ENCODE measurements around the gene LAMA2.

LAMA2 gene

GRCh38 chr6:129183681-129184301, 300.9 kb downstream of the LAMA2 start:
- no peak for DNase-seq (ENCODE audit: low read depth in 2 of 2)

DNA sequence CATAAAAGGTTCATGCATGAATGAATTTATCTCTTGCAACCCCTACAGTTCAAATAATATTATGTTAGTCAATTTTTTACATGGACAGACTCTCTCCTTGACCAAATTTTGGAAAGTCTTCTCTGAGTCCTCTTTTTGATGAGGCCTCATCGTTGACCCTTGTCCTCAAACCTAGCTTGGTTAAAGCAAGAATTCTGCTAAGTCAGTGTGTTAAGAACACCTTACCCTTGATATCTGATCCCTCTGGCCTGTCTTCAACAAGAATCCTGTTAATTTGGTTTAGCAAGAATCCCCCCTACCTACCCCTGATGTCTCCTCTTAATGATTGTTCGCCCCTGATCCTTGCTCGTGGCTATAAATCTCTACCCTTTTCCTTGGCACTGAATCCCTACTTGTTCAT, 301.4 kb downstream of the LAMA2 start:
- DNase-seq (ENCODE audit: low read depth in 2 of 2) = no peak

DNA sequence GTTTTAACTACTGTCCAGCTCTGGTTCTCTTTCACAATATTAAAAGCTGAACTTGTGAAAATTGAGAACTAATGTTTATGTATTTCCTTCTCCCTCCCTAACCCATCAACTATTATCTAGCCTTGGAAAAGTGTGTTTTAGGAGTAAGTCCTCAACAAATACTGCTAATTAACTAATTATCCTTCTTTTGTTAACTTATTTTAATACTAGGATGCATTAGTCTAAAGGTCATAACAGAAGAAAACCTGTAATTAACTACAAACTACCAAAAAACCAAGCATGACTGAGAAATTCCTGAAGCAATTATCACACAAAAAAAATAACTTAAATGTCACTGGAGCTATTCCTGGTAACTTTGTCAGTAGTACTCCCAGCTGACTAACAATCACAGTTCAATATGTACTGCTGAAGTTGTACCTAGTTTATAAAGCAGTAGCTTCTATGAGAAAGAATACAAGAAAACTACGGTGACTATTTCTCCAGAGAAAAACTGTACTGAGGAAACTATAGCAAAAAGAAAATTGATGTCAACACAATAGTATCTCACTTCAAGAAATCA, 301.9 kb downstream of the LAMA2 start:
- DNase-seq (ENCODE audit: low read depth in 2 of 2) = no peak

- DNase-seq (ENCODE audit: low read depth in 2 of 2) = no peak
Observed at GRCh38 chr6:129186988-129187387, 304.1 kb downstream of the LAMA2 start.

GRCh38 chr6:129188306-129188705, 305.4 kb downstream of the LAMA2 start:
- DNase-seq (ENCODE audit: low read depth in 2 of 2) = no peak

- DNase-seq (ENCODE audit: low read depth in 2 of 2) = no peak
Observed at GRCh38 chr6:129188795-129189194, 305.9 kb downstream of the LAMA2 start.

DNA sequence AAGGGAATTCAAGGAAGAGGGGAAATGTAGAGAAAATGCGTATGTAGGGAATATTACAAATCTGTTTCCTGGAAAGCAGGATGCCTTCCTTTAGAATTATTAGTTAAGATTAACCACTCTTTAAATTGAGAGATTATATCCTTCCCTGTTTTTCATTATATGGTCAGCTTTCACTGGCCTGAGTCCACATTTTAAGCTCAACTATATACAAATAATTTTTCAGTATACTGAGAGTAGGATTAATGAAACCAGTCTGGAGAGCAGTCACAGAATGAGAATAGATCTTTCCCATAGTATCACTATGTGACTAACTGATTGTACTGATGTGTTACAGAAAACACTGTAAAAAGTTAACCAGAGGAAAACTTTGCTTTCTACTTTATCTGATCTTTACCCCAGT, 306.3 kb downstream of the LAMA2 start:
- DNase-seq (ENCODE audit: low read depth in 2 of 2) = no peak

DNA sequence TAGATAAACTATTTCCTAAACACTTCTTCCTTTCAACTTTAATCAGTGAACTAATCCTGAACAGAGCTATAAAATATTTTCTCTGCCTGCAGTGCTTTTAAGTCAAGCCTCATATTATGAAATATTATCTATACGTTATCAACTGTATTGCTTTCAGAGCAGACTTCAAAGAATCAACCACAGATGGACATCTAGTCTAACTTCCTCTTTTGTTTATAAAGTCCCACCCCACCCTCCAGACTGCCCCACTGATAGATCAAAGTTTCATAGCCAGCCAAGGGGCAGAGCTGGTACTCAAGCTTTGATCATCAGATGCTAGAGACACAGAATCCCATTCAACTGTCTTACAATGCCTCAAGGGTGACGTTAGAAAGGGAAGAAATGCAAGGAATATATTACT, 308.3 kb downstream of the LAMA2 start:
- DNase-seq (ENCODE audit: low read depth in 2 of 2) = no peak

- no peak for DNase-seq (ENCODE audit: low read depth in 2 of 2)
Observed at GRCh38 chr6:129192458-129192989, 309.6 kb downstream of the LAMA2 start.

DNA sequence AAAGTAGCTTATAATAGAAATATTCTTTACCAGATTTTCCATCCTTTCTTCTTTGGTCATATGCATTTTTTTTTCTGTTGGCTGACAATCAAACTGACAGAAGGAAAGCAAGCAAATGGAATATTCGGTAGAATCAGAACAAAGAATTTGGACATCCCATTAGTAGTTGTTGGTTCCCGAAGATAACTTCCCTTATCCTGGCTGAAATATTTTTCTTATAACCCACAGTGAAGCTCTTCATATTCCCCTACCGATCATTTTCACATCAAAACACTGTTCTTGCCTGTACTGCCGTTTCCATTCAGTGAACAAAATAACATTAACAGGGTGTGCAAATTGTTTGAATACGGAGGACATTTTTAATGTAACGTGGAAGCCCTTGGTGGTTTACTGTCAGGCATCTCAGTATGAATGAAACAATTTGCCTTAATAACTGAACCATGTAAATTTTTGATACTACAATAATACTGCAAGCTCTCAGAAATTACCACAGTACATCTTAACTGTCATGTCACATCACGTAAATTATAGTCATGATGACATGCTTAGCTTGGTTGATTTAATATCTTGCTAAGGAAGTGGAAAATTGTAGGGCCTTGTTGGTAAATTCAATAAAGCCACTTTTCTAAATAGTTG, 311.5 kb downstream of the LAMA2 start:
- no peak for DNase-seq (ENCODE audit: low read depth in 2 of 2)

- DNase-seq (ENCODE audit: low read depth in 2 of 2) = no peak
Observed at GRCh38 chr6:129195161-129195560, 312.2 kb downstream of the LAMA2 start.

GRCh38 chr6:129195643-129196042, 312.7 kb downstream of the LAMA2 start:
- no peak for DNase-seq (ENCODE audit: low read depth in 2 of 2)

- DNase-seq (ENCODE audit: low read depth in 2 of 2) = no peak
Observed at GRCh38 chr6:129197154-129197553, 314.2 kb downstream of the LAMA2 start.

GRCh38 chr6:129200151-129200550, 317.2 kb downstream of the LAMA2 start:
- no peak for DNase-seq (ENCODE audit: low read depth in 2 of 2)

GRCh38 chr6:129203190-129203900, 320.4 kb downstream of the LAMA2 start:
- DNase-seq (ENCODE audit: low read depth in 2 of 2) = no peak

DNA sequence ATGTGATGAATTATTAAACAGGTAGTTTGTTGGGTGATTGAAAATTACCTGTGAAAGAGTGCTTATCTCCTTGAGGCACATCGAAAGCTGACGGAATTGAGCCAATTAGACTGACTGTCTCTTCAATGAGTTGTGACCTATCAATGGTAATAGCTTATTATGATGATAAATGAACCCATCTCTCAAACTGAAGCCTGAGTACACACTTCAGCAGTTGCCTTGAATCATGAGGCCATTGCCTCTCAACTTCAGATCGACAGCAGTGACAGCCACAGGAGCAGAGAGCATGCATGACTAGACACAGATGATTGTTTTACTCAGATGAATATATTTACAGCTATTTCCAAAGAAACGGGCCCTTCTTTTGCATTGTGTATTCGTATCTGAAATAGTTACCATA, 323.9 kb downstream of the LAMA2 start:
- DNase-seq (ENCODE audit: low read depth in 2 of 2) = no peak

GRCh38 chr6:129207832-129208231, 324.9 kb downstream of the LAMA2 start:
- DNase-seq (ENCODE audit: low read depth in 2 of 2) = no peak

- DNase-seq (ENCODE audit: low read depth in 2 of 2) = no peak
Observed at GRCh38 chr6:129208415-129209034, 325.6 kb downstream of the LAMA2 start.

GRCh38 chr6:129209355-129209754, 326.4 kb downstream of the LAMA2 start:
- DNase-seq (ENCODE audit: low read depth in 2 of 2) = no peak

GRCh38 chr6:129210684-129211083, 327.7 kb downstream of the LAMA2 start:
- no peak for DNase-seq (ENCODE audit: low read depth in 2 of 2)

- no peak for DNase-seq (ENCODE audit: low read depth in 2 of 2)
Observed at GRCh38 chr6:129211626-129212025, 328.7 kb downstream of the LAMA2 start.

- DNase-seq (ENCODE audit: low read depth in 2 of 2) = no peak
Observed at GRCh38 chr6:129212081-129212480, 329.1 kb downstream of the LAMA2 start.

All from stimulated activated CD4-positive, alpha-beta T cell treated with anti-CD3 and anti-CD28 coated beads, Interleukin-12 subunit alpha, Interleukin-12 subunit beta, amount 100 ng/mL, for 24 hours (primary cell).